Measurements from ENCODE around the gene ATRNL1.

DNA sequence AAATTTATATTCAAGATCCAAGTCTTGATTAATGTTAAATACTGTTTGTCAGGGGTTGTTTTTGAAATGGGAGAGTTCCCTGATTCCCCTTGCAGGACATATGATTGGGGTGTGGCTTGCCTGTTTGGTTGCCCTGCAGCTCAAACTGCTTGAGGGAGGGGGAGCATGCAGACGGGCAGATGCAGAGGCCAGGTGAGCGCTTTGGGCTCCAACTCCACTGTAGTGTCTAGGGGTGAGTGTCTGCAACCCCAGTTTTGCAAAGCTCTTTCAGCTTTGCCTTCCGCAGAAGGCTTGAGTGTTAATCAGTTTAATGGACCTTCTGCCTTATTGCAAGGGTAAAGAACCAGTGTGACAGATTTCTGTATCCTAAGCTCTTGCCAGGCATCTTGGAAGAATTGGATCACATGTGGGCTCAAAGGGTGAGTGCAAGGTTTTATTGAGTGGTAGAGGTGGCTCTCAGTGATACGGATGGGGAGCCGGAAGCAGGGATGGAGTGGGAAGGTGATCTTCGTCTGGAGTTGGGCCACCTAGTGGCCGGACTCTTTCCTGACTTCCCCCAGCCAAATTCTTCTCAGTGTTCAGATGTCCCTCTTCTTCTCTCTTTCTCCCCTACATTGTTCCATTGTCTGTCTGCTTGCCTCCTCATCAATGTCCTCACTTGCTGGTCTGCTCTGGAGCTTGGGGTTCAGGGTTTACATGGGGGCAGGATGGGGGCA lies 479.7 kb downstream of the ATRNL1 start:
- TF ChIP-seq, protein P1, sequence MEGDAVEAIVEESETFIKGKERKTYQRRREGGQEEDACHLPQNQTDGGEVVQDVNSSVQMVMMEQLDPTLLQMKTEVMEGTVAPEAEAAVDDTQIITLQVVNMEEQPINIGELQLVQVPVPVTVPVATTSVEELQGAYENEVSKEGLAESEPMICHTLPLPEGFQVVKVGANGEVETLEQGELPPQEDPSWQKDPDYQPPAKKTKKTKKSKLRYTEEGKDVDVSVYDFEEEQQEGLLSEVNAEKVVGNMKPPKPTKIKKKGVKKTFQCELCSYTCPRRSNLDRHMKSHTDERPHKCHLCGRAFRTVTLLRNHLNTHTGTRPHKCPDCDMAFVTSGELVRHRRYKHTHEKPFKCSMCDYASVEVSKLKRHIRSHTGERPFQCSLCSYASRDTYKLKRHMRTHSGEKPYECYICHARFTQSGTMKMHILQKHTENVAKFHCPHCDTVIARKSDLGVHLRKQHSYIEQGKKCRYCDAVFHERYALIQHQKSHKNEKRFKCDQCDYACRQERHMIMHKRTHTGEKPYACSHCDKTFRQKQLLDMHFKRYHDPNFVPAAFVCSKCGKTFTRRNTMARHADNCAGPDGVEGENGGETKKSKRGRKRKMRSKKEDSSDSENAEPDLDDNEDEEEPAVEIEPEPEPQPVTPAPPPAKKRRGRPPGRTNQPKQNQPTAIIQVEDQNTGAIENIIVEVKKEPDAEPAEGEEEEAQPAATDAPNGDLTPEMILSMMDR (IDR thresholded peaks at IDR 0.05): no peak
- TF ChIP-seq POLR2A (IDR thresholded peaks at IDR 0.05): no peak
